ENCODE data around the gene PLA2G6. TPM values are rescaled to one million over a fixed set of nuclear protein-coding genes. Genes with fewer than 3 reads are reported as not detected.

PLA2G6 gene
- total and polyA plus RNA-seq, 2 of the 13 experiments (the other 11 are each of a cell fraction or from before 2014, with no cell fraction given), result 4.8 to 11.5 TPM

DNA sequence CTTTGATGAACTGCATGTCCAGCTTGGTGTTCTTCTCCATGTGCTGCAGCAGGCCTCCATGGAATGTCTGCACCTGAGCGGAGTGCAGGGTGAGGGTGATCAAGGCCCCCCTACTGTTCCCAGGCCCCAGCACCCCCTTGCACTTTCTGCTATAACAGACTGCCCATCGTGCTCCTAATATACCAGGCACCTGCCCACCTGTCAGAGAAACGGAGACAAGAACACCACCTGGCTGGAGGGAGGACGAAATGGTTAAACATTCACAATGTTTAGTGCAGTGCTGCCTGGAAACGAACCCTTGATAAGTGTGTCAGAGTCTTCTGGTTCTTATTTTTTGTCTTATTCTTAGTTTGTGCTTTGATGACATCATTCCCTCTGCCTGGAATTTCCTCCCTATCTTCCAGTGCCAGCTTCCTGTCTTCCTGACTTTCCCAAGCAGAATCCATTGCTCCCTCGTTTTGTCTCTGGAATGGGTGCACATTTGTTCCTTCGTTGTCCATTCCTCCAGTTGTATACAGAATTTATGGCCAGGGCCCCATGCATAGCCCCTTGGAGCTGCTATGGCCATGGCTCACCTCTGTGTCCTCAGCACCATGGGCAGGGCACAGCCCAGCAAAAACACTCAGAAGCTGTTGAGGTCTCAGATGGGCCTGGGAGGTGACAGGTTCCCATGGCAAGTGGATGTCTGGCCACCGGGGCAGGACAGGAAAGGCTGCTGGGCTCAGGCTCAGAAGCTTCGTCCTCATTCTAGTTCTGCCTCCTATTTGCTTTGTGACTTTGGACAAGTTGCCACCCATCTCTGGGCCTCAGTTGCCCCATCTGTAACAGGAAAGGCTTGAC, 83.0 kb downstream of the PLA2G6 start:
- ChIA-PET POLR2A (interaction anchor here (1.1 to 1.5 kb wide), 2 partner anchors 9 kb away, joined by 3 to 4 read pairs; no protein-coding TSS in a partner anchor), CTCF (ENCODE audit: low intra/inter-chr PET ratio, low total read pairs) (no interaction called here)
- no peaks in the 10 kb centered on the region for H3K27me3 ChIP-seq (ENCODE audit: control insufficient read depth in 1 of 2, insufficient read depth in 2 of 2, low read length in 2 of 2)
- DNase-seq (ENCODE audit: low spot score), result no peak
- H4K20me1 ChIP-seq (ENCODE audit: insufficient read depth, low read length), result no peaks in the 10 kb centered on the region
- H3K4me3 ChIP-seq (replicated peaks in 1 of 3; ENCODE audit: insufficient read depth in 1 of 3, low read depth in 2 of 3, low read length in 3 of 3), result no peak overlapping the region
- no peak overlapping the region for H3K9ac ChIP-seq (ENCODE audit: insufficient read depth, low read depth, low read length)
- intact Hi-C loops (cut with micrococcal nuclease; ENCODE audit: unreplicated experiment), result no loop called here
- H3K79me2 ChIP-seq (ENCODE audit: insufficient read depth, low read length), result no peaks in the 10 kb centered on the region
- no peak for FAIRE-seq
- in situ Hi-C loops (cut with HindIII; ENCODE audit: extremely low pct_ligation_motif_present, low pct_unique_long_range_greater_than_20kb), result no loop called here
- TF ChIP-seq ZNF234 (CRISPR knock-in tag; conservative IDR thresholded peaks at IDR 0.05) (no peak), ATF7 (IDR thresholded peaks at IDR 0.05) (peak; percentile 91), ATF7 (CRISPR knock-in tag; IDR thresholded peaks at IDR 0.05) (no peak), KLF12 (CRISPR knock-in tag; IDR thresholded peaks at IDR 0.05; ENCODE audit: borderline replicate concordance) (no peak), ZNF329 (CRISPR knock-in tag; IDR thresholded peaks at IDR 0.05; ENCODE audit: low read depth) (peak; percentile 93)
- TF ChIP-seq, protein P1, sequence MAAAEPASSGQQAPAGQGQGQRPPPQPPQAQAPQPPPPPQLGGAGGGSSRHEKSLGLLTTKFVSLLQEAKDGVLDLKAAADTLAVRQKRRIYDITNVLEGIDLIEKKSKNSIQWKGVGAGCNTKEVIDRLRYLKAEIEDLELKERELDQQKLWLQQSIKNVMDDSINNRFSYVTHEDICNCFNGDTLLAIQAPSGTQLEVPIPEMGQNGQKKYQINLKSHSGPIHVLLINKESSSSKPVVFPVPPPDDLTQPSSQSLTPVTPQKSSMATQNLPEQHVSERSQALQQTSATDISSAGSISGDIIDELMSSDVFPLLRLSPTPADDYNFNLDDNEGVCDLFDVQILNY (CRISPR knock-in tag; conservative IDR thresholded peaks at IDR 0.05), result no peak
- TF ChIP-seq, protein P2, sequence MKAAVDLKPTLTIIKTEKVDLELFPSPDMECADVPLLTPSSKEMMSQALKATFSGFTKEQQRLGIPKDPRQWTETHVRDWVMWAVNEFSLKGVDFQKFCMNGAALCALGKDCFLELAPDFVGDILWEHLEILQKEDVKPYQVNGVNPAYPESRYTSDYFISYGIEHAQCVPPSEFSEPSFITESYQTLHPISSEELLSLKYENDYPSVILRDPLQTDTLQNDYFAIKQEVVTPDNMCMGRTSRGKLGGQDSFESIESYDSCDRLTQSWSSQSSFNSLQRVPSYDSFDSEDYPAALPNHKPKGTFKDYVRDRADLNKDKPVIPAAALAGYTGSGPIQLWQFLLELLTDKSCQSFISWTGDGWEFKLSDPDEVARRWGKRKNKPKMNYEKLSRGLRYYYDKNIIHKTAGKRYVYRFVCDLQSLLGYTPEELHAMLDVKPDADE (CRISPR knock-in tag; IDR thresholded peaks at IDR 0.05), result no peak
- TF ChIP-seq, protein P3, sequence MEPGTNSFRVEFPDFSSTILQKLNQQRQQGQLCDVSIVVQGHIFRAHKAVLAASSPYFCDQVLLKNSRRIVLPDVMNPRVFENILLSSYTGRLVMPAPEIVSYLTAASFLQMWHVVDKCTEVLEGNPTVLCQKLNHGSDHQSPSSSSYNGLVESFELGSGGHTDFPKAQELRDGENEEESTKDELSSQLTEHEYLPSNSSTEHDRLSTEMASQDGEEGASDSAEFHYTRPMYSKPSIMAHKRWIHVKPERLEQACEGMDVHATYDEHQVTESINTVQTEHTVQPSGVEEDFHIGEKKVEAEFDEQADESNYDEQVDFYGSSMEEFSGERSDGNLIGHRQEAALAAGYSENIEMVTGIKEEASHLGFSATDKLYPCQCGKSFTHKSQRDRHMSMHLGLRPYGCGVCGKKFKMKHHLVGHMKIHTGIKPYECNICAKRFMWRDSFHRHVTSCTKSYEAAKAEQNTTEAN (CRISPR knock-in tag; conservative IDR thresholded peaks at IDR 0.05), result no peak
- WGBS (ENCODE audit: low lambda C conversion rate), result 93% methylated on average over 8 of the region's 9 CpGs
- H3K9me3 ChIP-seq (ENCODE audit: low read length), result no peaks in the 10 kb centered on the region
- no peak overlapping the region for H3K4me2 ChIP-seq (ENCODE audit: low read depth, low read length)
- peaks cover 12 to 13% of the 10 kb centered on the region in 2 experiments; a peak in 4 of 5 replicates for H3K36me3 ChIP-seq (replicated peaks in 1 of 2; ENCODE audit: control insufficient read depth in 1 of 2, insufficient read depth in 2 of 2, low read length in 2 of 2)
- BruUV-seq (replicated peaks), result no TSS peak
- no peak for ATAC-seq
- H3K4me1 ChIP-seq (ENCODE audit: insufficient read depth, low read length), result no peaks in the 10 kb centered on the region
- no peak overlapping the region for H2AFZ ChIP-seq (ENCODE audit: low read length)
- no peak overlapping the region for H3K27ac ChIP-seq (ENCODE audit: extremely low read length, insufficient read depth, low read length)
